OCI-LY1 (cell line): Measurements from ENCODE around the gene TNFSF9.

ENCODE experiments used
- EZH2 ChIP-seq: fragments of 200-600 bp; sonication (generic), shearing (Covaris generic); IDR thresholded peaks from 2 replicates; pipeline ENCODE4 v1.8.0; 2017; ENCODE audit warnings: borderline replicate concordance, mixed run types, mild to moderate bottlenecking, antibody characterized with exemption, low read length, moderate library complexity, mixed read lengths
- TF ChIP-seq, protein P1 (sequence below): fragments of 200-600 bp; sonication (generic), shearing (Covaris generic); IDR thresholded peaks from 2 replicates; pipeline ENCODE4 v1.5.1; 2017; ENCODE audit warnings: mild to moderate bottlenecking, antibody characterized with exemption, low read length, moderate library complexity, mixed read lengths

DNA sequence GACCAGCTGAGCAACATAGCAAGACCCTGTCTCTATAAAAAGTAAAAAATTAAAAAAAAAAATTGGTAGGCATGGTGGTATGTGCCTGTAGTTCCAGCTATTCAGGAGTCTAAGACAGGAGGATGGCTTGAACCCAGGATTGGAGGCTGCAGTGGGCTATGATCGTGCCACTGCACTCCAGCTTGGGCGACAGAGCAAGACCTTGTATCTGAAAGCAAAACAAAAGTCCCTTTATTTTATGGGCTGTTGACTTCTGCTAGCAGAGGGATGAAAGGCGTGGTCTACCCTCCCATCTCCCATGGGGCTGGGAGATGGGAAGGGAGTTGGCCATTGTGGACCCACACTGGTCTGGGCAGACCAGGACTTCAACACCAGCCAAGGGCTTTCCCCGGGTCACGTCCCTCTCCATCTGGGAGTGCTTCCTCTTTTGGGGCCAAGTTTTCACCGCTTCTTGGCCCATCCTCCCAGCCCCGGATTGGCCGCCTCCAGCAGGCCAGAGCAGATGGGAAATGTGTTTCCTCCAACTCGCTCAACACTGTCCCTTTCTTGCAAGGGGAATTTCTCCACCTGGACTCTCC lies 2.2 kb upstream of the TNFSF9 start:
- TF ChIP-seq, protein P1, sequence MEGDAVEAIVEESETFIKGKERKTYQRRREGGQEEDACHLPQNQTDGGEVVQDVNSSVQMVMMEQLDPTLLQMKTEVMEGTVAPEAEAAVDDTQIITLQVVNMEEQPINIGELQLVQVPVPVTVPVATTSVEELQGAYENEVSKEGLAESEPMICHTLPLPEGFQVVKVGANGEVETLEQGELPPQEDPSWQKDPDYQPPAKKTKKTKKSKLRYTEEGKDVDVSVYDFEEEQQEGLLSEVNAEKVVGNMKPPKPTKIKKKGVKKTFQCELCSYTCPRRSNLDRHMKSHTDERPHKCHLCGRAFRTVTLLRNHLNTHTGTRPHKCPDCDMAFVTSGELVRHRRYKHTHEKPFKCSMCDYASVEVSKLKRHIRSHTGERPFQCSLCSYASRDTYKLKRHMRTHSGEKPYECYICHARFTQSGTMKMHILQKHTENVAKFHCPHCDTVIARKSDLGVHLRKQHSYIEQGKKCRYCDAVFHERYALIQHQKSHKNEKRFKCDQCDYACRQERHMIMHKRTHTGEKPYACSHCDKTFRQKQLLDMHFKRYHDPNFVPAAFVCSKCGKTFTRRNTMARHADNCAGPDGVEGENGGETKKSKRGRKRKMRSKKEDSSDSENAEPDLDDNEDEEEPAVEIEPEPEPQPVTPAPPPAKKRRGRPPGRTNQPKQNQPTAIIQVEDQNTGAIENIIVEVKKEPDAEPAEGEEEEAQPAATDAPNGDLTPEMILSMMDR: no peak
- TF ChIP-seq EZH2: no peak
